ENCODE measurements around the gene TRAF2.

The TRAF2 gene

DNA sequence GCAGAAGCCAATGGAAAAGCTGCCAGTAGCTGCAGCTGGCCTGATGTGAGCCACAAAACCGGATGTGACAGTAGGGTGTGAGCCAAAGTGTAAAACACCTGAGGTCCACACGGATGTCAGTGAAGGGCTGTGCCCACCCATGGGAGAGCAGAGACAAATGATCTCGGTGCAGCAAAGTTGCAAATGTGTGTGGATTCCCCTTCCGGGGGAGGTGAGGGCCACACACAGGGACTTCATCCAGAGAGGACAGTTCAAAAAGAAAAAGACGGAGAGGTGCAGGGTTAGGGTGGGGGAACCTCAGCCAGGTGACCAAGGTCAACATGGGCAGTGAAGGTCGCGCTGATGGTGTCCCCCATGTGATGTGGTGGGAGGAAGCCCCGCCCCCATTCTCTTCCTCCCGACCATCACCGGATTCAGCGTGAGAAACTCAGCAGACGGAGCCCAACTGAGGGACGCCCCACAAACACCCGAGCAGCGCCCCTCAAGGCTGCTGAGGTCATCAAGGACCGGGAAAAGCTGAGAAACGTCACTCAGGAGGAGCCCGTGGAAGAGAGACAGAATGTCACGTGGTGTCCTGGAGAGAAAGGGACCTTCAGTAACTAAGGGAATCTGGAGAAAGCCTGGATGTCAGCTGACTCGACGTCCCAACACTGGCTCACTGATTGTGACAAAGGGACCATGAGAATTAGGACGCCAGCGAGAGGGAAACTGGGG is 79.6 kb downstream of the TRAF2 start:
- TF ChIP-seq, protein P1, sequence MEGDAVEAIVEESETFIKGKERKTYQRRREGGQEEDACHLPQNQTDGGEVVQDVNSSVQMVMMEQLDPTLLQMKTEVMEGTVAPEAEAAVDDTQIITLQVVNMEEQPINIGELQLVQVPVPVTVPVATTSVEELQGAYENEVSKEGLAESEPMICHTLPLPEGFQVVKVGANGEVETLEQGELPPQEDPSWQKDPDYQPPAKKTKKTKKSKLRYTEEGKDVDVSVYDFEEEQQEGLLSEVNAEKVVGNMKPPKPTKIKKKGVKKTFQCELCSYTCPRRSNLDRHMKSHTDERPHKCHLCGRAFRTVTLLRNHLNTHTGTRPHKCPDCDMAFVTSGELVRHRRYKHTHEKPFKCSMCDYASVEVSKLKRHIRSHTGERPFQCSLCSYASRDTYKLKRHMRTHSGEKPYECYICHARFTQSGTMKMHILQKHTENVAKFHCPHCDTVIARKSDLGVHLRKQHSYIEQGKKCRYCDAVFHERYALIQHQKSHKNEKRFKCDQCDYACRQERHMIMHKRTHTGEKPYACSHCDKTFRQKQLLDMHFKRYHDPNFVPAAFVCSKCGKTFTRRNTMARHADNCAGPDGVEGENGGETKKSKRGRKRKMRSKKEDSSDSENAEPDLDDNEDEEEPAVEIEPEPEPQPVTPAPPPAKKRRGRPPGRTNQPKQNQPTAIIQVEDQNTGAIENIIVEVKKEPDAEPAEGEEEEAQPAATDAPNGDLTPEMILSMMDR (conservative IDR thresholded peaks at IDR 0.05; ENCODE audit: control insufficient read depth, insufficient read depth, low read depth, low read length), result no peak
- no peak overlapping the region for H3K4me3 ChIP-seq (ENCODE audit: control insufficient read depth, low read depth, low read length)
- no peak for DNase-seq (ENCODE audit: low read depth)

- H3K4me3 ChIP-seq (ENCODE audit: control insufficient read depth, low read depth, low read length), result no peak overlapping the region
- no peak for DNase-seq (ENCODE audit: low read depth)
- TF ChIP-seq, protein P1 (conservative IDR thresholded peaks at IDR 0.05; ENCODE audit: control insufficient read depth, insufficient read depth, low read depth, low read length), result no peak
Measured at GRCh38 chr9:136968333-136969127, 82.2 kb downstream of the TRAF2 start.

DNA sequence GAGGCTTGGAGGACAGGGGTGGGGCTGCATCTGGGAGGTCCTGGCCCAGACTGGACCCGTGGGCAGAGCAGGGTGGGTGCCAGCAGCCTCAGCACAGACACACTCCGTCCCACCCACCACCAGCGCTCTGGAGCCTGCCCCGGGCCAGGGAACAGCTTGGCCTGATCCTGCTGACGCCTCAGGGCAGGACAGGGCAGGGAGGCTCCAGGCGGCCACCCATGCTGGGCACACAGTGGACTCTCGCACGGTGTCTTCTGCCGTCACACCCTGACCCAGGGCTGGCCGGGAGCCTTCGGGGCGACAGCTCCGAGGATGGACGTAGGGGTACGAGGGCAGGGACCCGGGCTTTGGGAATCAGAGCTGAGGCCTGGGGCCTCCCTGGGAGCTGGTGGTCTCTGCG is 82.8 kb downstream of the TRAF2 start:
- no peak for DNase-seq (ENCODE audit: low read depth)
- TF ChIP-seq, protein P1 (conservative IDR thresholded peaks at IDR 0.05; ENCODE audit: control insufficient read depth, insufficient read depth, low read depth, low read length), result no peak
- H3K4me3 ChIP-seq (ENCODE audit: control insufficient read depth, low read depth, low read length), result no peak overlapping the region

DNA sequence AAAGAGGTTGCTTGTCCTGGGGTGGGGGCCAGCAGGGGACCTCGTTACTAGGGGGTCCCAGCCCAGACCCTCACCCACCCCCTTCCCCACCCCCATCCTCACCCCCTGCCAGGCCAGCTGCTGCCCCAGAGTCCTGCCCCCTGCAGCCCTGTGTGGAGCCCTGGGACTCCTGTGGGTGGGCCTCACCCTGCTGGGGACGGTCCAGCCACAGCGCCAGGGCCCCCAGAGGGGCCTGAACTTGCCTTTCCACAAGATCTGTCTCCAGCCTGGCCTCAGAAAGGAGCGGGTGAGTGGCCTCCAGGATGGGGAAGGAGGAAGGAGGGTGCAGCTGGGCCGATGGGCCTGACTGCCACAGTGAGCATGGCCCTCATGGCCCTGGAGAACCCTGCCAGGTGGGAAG is 83.5 kb downstream of the TRAF2 start:
- DNase-seq (ENCODE audit: low read depth), result no peak
- no peak overlapping the region for H3K4me3 ChIP-seq (ENCODE audit: control insufficient read depth, low read depth, low read length)
- TF ChIP-seq, protein P1 (conservative IDR thresholded peaks at IDR 0.05; ENCODE audit: control insufficient read depth, insufficient read depth, low read depth, low read length), result no peak

DNA sequence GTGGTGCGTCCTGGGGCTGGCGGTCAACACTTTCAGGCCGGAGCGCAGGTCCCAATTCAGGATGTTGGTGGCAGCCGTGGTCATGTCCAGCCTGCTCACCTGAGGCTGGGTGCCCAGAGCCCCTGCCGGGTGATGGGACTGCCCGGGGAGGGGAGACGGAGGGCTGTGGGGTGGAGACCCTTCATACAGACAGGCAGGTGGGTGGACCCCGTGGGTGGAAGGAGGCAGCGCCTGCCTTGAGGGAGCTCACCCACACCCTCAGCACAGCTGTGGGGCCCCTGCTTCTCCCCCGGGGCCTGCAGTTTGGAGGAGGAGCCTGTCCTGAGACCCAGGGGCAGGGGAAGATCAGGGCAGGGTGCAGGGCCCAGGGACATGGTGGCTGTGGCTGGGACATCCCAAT is 84.0 kb downstream of the TRAF2 start:
- no peak for DNase-seq (ENCODE audit: low read depth)
- TF ChIP-seq, protein P1 (conservative IDR thresholded peaks at IDR 0.05; ENCODE audit: control insufficient read depth, insufficient read depth, low read depth, low read length), result no peak
- H3K4me3 ChIP-seq (ENCODE audit: control insufficient read depth, low read depth, low read length), result no peak overlapping the region

DNA sequence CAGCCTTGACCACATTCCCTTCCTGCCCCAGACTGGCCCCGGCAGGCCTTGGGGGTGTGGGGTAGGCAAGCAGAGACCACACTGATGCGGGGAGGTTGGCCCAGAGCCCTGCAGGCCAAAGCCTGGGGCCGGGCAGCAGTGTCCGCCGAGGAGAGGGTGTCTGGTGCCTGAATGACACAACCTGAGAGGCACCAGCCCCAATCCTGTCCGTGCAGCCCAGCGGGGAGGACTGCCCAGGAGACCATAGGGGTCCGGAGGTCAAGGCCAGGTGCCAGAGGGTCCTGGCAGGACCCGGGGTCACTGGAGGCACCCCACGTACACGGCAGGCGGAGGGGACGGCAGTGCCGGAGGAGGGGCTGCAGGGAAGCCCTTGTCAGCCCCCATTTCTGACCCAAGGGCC is 85.4 kb downstream of the TRAF2 start:
- no peak for DNase-seq (ENCODE audit: low read depth)
- H3K4me3 ChIP-seq (ENCODE audit: control insufficient read depth, low read depth, low read length), result no peak overlapping the region
- TF ChIP-seq, protein P1 (conservative IDR thresholded peaks at IDR 0.05; ENCODE audit: control insufficient read depth, insufficient read depth, low read depth, low read length), result no peak

All from fibroblast of mammary gland (primary cell).